Vein endothelial cell (primary cell): ENCODE results near the gene NPIPB6. TPM values are rescaled to one million over a fixed set of nuclear protein-coding genes. Genes with fewer than 3 reads are reported as not detected.

Experiments
- small RNA-seq: library from RNA; depleted of rRNA; stranded (forward); fragments of <200 nt; gene quantifications from one replicate; pipeline ENCODE3, GENCODE V24; 2012
- total RNA-seq: library from RNA; depleted of rRNA; stranded (reverse); fragments of >200 nt; gene quantifications from 2 replicates; pipeline ENCODE4 v1.2.3, GENCODE V29; 2012

Gene NPIPB6
- 1.1 TPM in 1 of 2 replicates, not detected in the other for total RNA-seq

GRCh38 chr16:28363408-28363807, at the start of gene NPIPB6:
Gene NPIPB6, minus strand, starts transcription at chr16:28363508. Its CDS starts 686 bp downstream, at chr16:28362822.

DNA sequence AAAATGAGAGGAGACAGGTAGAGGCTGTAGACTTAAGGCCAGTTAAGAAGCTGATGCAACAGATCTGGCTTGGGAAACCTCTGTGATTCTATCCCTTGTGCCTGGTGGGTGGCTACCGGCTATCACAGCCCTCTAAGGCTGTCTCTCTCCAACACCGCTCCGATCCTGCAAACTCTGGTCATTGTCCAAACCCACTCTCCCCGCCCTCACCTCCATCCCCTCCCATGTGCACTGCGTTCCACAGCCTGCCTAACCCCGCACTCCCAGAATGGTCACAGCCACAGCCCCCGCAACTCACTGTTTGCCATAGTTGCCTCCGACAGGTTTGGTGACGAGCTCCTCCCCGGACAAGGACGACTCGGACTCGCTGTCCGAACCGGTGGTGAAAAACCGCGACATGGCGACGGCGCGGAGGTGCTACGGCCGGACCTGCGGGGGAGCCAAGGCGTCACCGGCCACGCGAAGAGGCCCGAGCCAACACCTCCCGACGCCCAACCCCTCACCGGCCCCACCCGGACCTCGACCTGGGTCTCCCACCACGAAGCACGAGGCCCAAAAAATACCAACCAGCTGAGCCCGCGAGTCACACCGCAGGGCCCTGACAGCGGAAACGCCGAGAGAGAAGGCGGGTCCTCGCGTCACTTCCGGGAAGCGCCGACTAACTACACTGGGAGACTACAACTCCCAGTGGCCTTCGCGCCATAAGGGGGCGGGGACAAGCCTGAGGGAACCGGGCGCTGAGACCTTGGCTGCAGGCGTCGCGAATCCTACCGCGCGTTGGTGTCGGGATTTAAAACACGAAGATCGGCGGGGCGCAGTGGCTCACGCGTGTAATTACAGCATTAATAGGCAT, 40.1 kb upstream of the NPIPB6 start, which contains the start of gene EIF3CL:
Gene EIF3CL, minus strand, starts transcription at position 622 of the 853 bp plus-strand sequence. Its CDS starts 223 bp downstream, at position 399.

Small RNA genes lying within 50 kb of the gene (small RNA-seq; reads per million reads assigned to genes)
- gene AC138904.2 (not detected), gene MIR6862-1 (not detected)

Other genes with a start within 250 kb of the NPIPB6 start
- gene XPO6, start 151.5 kb downstream of the NPIPB6 start, total RNA-seq, result 113 and 160 TPM in 2 replicates
- 0.10 and 0.33 TPM in 2 replicates for gene SBK1, start 71.0 kb downstream of the NPIPB6 start, total RNA-seq
- 103 and 118 TPM in 2 replicates for gene EIF3CL, start 40.3 kb upstream of the NPIPB6 start, total RNA-seq
- not detected in 2 replicates for gene NPIPB7, start 108.8 kb upstream of the NPIPB6 start, total RNA-seq
- gene CLN3, start 128.6 kb upstream of the NPIPB6 start, total RNA-seq, result 20.8 and 22.2 TPM in 2 replicates
- not detected in 2 replicates for gene APOBR, start 131.1 kb upstream of the NPIPB6 start, total RNA-seq
- not detected in 2 replicates for gene IL27, start 143.3 kb upstream of the NPIPB6 start, total RNA-seq
- 0.33 and 2.4 TPM in 2 replicates for gene NUPR1, start 175.5 kb upstream of the NPIPB6 start, total RNA-seq
- gene SGF29, start 190.4 kb upstream of the NPIPB6 start, total RNA-seq, result 7.1 and 12.1 TPM in 2 replicates
- 0.19 TPM in 1 of 2 replicates, not detected in the other for gene SULT1A2, start 233.5 kb upstream of the NPIPB6 start, total RNA-seq
- 3.2 and 7.8 TPM in 2 replicates for gene SULT1A1, start 246.5 kb upstream of the NPIPB6 start, total RNA-seq